Right lobe of liver (tissue), 6 donors: ENCODE measurements around the gene TRIO. TPM values are rescaled to one million over a fixed set of nuclear protein-coding genes. Genes with fewer than 3 reads are reported as not detected.

Source experiments
- ATAC-seq, 4 donors: fragments of 200-7000 bp; cut with Tn5 transposase; one replicate each; pipeline ENCODE4 v1.9.1; 2020; ENCODE audit warnings: mild to moderate bottlenecking in 4 of 4, moderate library complexity in 4 of 4
- DNase-seq, 3 donors: peaks; one replicate each; pipeline ENCODE4 v3.0.0-alpha.2; 2020
- H3K27ac ChIP-seq, 3 donors: fragments of 200-600 bp; one replicate each; pipeline ENCODE4 v1.8.0; 2022
- H3K27me3 ChIP-seq, 2 donors: fragments of 200-600 bp; one replicate each; pipeline ENCODE4 v1.8.0; 2022
- H3K36me3 ChIP-seq, 4 donors: fragments of 200-600 bp; sonication (generic) in 1 of 4; one replicate each; pipeline versions ENCODE4 v1.5.1 to v1.8.0; 2017 to 2022; ENCODE audit warnings: control low read depth in 1 of 4
- H3K4me1 ChIP-seq, 4 donors: fragments of 200-600 bp; sonication (generic) in 1 of 4; one replicate each; pipeline versions ENCODE4 v1.5.1 to v1.8.0; 2017 to 2022; ENCODE audit warnings: control low read depth in 1 of 4
- H3K4me3 ChIP-seq, 3 donors: fragments of 200-600 bp; one replicate each; pipeline ENCODE4 v1.8.0; 2022
- H3K9me3 ChIP-seq, 4 donors: fragments of 200-600 bp; sonication (generic) in 1 of 4; one replicate each; pipeline versions ENCODE4 v1.5.1 to v1.8.0; 2017 to 2022; ENCODE audit warnings: control low read depth in 1 of 4
- POLR2A ChIP-seq: fragments of 450-650 bp; IDR thresholded peaks from one replicate; pipeline ENCODE4 v1.6.1; 2017; ENCODE audit warnings: antibody characterized with exemption, mild to moderate bottlenecking
- WGBS: methylation state at CpG from one replicate; pipeline ENCODE4 v1.1.6; 2018; ENCODE audit warnings: low coverage, low lambda C conversion rate; ENCODE audit not compliant: insufficient coverage; ENCODE audit errors: missing lambda C conversion rate; 5-methylcytosine and 5-hydroxymethylcytosine counted together
- intact Hi-C, 2 donors: fragments of 100-400 bp; cut with DNase I; formaldehyde crosslinking; loops; one replicate each; pipeline versions ENCODE4 v1.11.2 to v1.14.1; 2022
- total RNA-seq, 6 experiments: library from RNA; depleted of rRNA in 2 of 6; stranded (reverse); fragments of >200 nt in 2 of 6; fragmentation: NEBNext Ultra II Directional in 3 of 6; extraction: Animal tissue kit (Norgen Biotek cat#: 25700) in 3 of 6; gene quantifications; one replicate each; pipeline versions ENCODE4 v1.1.0 to v1.2.4, GENCODE V29; 2016 to 2023
- TF ChIP-seq, protein P1 (sequence below), 4 donors: fragments of 200-600 bp in 3 of 4; fragments of 450-650 bp in 1 of 4; IDR thresholded peaks; one replicate each; pipeline versions ENCODE4 v1.5.1 to v1.8.0; 2016 to 2022; ENCODE audit warnings: antibody characterized with exemption in 4 of 4, mild to moderate bottlenecking in 2 of 4
- donor health status: DM: no; HTN: yes; CAD: no.
- donor health status: DM: no; HTN: no; CAD: no.
- donor health status: DM: no; HTN: no; CAD: no.
- donor health status: DM: no; HTN: yes; CAD: no.
- donor health status: DM: no; HTN: yes; CAD: no.

Gene TRIO
- total RNA-seq, 6 experiments from 2014 or later, result 34.7 to 63.5 (median 50.2) TPM

DNA sequence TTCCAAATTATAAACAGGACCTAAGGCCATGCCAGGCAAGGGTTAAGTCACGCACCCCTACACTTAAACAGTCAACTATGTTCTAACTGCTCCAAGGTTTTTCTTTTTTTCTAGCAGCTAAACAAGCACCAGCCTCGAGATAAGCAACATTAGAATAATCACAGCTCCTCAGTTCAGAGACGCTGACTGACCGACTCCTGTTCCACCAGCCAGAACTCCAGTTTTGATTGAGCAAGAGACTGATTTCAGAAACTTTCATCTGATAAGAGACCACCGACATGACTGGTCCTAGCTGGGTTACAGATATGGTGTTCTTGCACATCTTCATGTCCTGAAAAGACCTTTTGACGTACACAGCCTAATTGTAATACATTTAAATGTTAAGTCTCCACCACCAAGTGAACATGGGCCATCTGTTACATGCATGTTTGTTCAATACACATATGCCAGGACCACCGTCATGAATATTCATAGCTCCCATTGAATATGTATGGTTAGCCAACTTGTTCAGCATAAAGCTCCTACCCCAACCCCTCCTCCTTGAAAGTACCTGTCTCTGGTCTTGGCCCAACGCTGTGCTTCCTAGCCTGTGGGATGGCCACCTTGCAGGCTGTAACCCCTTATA lies 414.8 kb downstream of the TRIO start:
- intact Hi-C loops, result no loop called here
- H3K4me3 ChIP-seq, result no peak overlapping the region
- H3K9me3 ChIP-seq, result no peaks in the 10 kb centered on the region
- ATAC-seq (no peak), DNase-seq (no peak)
- TF ChIP-seq, protein P1, sequence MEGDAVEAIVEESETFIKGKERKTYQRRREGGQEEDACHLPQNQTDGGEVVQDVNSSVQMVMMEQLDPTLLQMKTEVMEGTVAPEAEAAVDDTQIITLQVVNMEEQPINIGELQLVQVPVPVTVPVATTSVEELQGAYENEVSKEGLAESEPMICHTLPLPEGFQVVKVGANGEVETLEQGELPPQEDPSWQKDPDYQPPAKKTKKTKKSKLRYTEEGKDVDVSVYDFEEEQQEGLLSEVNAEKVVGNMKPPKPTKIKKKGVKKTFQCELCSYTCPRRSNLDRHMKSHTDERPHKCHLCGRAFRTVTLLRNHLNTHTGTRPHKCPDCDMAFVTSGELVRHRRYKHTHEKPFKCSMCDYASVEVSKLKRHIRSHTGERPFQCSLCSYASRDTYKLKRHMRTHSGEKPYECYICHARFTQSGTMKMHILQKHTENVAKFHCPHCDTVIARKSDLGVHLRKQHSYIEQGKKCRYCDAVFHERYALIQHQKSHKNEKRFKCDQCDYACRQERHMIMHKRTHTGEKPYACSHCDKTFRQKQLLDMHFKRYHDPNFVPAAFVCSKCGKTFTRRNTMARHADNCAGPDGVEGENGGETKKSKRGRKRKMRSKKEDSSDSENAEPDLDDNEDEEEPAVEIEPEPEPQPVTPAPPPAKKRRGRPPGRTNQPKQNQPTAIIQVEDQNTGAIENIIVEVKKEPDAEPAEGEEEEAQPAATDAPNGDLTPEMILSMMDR (IDR thresholded peaks at IDR 0.05), result no peak
- no peak for TF ChIP-seq POLR2A
- WGBS, result 35% methylated on average over 7 of the region's 8 CpGs
- no peaks in the 10 kb centered on the region for H3K4me1 ChIP-seq
- no peaks in the 10 kb centered on the region for H3K36me3 ChIP-seq
- no peaks in the 10 kb centered on the region for H3K27me3 ChIP-seq
- no peak overlapping the region for H3K27ac ChIP-seq

Other genes with a start within 250 kb of the TRIO start
- 10 to 100 TPM in 1 of 6 experiments, 1 to 10 TPM in 5; 1.2 to 16.2 (median 3.4) TPM for gene DNAH5, start 198.7 kb upstream of the TRIO start, total RNA-seq